Measurements from ENCODE around the gene SLC46A1.

The SLC46A1 gene

DNA sequence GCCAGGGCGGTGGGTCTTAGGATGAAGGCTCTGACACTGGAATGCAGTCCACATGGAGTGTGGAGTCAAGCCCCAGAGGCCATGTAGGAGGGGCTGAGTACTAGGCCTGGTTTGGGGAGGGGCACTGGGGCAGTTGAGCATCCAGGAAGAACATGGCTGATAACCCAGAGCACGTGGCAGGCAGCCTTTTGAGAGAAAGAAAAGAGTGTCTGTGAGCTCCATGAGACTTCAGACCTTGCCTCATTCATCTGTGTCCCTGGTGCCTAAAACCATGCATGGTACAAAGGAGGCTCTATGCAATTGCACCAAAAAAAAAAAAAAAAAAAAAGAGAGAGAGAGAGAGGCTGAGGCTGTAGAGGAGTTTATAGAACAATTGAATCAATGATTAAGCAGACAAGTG, 14.6 kb downstream of the SLC46A1 start:
- no peak for DNase-seq (ENCODE audit: low read depth)
- TF ChIP-seq, protein P1, sequence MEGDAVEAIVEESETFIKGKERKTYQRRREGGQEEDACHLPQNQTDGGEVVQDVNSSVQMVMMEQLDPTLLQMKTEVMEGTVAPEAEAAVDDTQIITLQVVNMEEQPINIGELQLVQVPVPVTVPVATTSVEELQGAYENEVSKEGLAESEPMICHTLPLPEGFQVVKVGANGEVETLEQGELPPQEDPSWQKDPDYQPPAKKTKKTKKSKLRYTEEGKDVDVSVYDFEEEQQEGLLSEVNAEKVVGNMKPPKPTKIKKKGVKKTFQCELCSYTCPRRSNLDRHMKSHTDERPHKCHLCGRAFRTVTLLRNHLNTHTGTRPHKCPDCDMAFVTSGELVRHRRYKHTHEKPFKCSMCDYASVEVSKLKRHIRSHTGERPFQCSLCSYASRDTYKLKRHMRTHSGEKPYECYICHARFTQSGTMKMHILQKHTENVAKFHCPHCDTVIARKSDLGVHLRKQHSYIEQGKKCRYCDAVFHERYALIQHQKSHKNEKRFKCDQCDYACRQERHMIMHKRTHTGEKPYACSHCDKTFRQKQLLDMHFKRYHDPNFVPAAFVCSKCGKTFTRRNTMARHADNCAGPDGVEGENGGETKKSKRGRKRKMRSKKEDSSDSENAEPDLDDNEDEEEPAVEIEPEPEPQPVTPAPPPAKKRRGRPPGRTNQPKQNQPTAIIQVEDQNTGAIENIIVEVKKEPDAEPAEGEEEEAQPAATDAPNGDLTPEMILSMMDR (IDR thresholded peaks at IDR 0.05; ENCODE audit: insufficient read depth, low read depth, low read length, missing control alignments): no peak
- no peak overlapping the region for H3K4me3 ChIP-seq (ENCODE audit: low read depth, low read length)

DNA sequence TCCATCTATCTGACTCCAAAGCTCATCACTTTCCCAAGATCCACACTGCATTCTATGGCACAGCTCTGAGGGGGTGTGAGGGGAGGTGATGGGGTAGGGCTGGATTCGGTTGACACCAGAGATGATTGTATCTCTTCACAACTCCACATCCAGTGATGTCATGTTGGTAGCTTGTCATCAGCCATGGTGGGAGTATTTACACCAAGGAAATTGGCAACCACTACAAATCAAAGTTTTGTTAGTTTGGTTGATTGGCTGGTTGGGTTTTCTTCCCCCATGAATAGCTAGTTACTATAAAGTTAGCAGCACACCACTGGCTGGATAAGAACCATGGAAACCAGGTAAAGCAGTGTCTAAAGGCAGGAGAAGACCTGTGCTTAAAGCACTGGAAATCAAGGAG, 15.0 kb downstream of the SLC46A1 start:
- H3K4me3 ChIP-seq (ENCODE audit: low read depth, low read length): no peak overlapping the region
- DNase-seq (ENCODE audit: low read depth): no peak
- TF ChIP-seq, protein P1 (IDR thresholded peaks at IDR 0.05; ENCODE audit: insufficient read depth, low read depth, low read length, missing control alignments): no peak

DNA sequence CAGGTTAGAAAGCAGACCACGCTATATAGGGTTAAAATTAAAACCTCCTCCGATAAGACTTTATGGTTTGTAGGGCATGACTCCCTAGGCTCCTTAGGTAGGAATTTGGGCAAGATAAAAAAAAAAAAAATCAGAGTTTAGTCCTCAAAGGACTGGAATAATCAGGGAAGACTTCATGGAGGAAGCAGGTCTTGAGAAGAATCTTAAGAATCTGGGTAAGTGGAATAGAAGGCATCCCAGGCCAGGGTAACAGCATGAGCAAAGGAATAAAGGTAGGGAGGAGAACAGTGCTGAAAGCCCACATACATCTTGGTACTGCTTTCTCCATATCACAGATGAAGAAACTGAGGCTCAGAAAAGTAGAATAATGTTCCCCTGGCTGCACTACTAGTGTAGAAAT, 15.4 kb downstream of the SLC46A1 start:
- H3K4me3 ChIP-seq (ENCODE audit: low read depth, low read length): no peak overlapping the region
- no peak for DNase-seq (ENCODE audit: low read depth)
- TF ChIP-seq, protein P1 (IDR thresholded peaks at IDR 0.05; ENCODE audit: insufficient read depth, low read depth, low read length, missing control alignments): no peak

DNA sequence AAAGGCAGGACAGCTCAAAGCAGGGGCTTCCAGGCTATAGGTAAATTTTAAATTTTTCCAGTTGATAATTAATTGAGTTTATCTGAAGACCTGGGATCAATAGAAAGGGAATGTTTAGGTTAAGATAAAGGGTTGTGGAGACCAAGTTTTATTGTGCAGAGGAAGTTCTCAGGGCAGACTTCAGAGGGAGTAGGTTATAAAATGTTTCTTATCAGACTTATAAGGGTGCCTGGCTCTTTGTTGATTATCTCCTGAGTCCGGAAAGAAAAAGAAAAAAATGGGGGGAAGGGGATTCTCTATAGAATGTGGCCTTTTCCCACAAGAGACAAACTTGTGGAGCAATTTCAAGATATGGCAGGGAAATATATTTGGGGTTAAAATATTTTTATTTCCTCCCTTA, 15.9 kb downstream of the SLC46A1 start:
- no peak overlapping the region for H3K4me3 ChIP-seq (ENCODE audit: low read depth, low read length)
- TF ChIP-seq, protein P1 (IDR thresholded peaks at IDR 0.05; ENCODE audit: insufficient read depth, low read depth, low read length, missing control alignments): no peak
- DNase-seq (ENCODE audit: low read depth): no peak

DNA sequence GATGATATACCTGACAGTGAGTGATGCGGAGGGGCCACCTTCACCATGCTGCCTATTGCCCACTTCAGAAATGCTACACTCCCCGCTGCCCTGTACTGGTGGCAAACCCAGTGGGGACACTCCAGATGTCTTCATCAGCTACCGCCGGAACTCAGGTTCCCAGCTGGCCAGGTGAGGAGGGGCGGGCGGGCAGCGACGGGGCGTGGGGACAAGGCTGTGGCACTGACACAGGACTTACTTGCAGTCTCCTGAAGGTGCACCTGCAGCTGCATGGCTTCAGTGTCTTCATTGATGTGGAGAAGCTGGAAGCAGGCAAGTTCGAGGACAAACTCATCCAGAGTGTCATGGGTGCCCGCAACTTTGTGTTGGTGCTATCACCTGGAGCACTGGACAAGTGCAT, 17.9 kb downstream of the SLC46A1 start:
- TF ChIP-seq, protein P1 (IDR thresholded peaks at IDR 0.05; ENCODE audit: insufficient read depth, low read depth, low read length, missing control alignments): no peak
- no peak for DNase-seq (ENCODE audit: low read depth)
- no peak overlapping the region for H3K4me3 ChIP-seq (ENCODE audit: low read depth, low read length)

DNA sequence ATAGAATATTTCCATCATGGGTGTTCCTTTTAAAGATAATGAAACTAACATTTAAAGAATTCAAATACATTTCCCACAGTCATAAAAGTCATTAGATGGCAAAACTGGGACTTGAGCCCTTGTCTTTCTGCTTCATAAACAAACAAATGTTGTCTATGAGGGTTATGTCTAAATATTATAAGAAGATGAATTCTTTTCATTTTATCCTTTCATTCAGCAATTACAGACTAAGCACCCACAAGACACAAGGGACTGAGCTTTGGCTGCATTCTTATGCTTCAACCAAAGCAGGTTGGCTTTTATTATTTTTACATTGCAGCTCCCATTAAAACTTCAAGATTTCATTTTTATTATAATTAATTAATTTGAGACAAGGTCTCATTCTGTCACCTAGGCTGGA, 19.6 kb downstream of the SLC46A1 start:
- H3K4me3 ChIP-seq (ENCODE audit: low read depth, low read length): no peak overlapping the region
- DNase-seq (ENCODE audit: low read depth): no peak
- TF ChIP-seq, protein P1 (IDR thresholded peaks at IDR 0.05; ENCODE audit: insufficient read depth, low read depth, low read length, missing control alignments): no peak

DNA sequence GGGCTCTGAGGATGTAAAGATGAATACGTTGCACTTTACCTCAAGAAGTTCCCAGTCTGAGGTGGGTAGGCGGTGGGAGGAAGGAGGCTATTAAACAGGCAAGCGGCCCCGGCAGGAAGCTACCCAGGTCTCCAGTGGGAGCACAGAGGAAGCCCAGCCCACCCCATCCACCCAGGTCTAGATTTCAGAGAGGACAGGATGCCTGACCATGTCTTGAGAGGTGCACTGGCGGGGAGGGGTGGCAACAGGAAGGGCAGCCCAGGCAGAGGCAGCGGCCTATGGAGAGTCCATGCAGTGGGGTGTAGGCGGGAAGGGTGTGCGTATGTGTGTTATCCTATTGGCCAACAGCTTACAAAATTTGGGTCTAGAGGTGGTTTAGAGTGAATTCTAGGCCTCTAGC, 20.6 kb downstream of the SLC46A1 start:
- TF ChIP-seq, protein P1 (IDR thresholded peaks at IDR 0.05; ENCODE audit: insufficient read depth, low read depth, low read length, missing control alignments): no peak
- DNase-seq (ENCODE audit: low read depth): no peak
- H3K4me3 ChIP-seq (ENCODE audit: low read depth, low read length): no peak overlapping the region
